ENCODE measurements around the gene BACE1-AS. TPM values are rescaled to one million over a fixed set of nuclear protein-coding genes. Genes with fewer than 3 reads are reported as not detected.

BACE1-AS gene
- total RNA-seq, 1 donor from 2014 or later: 7.0 TPM

DNA sequence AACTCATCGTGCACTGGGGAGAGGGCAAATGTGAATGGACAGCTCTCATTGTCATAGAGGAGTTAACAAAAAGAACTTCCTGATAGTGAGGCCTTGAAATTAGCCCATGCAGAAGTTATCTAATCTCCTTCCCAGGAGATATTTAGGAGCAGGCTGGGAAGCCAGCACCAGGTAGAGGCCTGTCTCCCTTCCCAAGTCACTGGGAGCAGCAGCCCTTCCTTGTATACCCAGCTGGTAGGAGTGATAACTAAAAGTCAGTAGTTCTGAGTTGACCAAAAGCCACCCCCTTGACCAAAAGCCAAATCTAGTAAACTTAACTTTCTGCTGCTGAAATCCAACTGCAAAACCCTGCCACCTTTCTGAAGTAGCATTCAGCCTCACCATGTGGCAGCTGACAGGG is 1.4 kb upstream of the BACE1-AS start:
- intact Hi-C loops (cut with micrococcal nuclease): no loop called here

DNA sequence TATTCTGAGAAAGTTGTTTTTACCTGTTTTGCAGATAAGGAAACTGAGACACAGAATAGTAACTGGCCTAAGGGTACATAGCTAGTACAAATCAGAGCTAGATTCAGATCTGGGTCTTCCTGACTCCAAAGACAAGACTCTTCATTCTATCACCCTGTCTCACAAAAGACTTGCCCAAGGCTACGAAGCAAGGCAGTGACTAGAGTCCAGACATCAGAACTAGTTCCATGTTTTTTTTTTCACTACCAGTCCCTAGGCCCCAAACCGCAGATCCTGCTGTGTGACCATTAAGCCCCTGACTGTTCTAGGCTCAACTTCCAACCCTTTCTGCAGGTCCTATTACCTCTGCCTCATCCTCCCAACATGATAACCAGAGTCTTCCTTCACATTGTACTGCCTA is 1.5 kb downstream of the BACE1-AS start:
- intact Hi-C loops (cut with micrococcal nuclease): no loop called here

DNA sequence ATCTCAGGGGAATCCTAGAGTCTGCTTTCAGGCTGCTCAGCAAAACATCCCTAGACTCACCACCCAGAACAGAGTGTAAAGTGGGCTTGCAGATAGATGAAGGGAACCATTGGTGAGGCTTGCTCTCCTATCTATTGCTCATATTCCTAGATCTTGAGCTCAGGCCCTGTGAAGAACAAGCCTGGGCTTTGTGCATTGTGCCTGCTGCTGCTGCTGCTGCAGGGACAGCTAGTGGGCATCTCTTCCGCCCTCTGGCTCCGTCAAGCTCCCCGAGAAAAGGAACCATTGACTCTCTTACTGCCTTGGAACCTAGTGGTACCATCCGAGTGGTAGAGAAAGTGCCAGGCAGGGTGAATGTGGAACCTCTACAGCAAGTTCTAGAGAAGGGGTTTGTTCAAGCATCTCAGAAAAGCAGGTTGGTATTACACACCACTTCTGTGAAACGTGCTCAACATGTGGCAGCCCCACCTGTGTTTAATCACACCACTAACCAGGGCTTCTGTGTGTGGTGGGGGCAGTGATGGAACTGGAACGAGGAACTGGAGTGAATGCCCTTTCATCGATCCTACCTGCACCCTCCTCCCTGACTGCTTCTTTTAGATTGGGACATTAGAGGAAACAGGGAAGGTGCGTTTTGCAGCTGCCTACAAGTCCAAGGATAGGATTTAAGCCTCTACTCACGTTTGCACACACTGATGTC is 4.4 kb downstream of the BACE1-AS start:
- intact Hi-C loops (cut with micrococcal nuclease): no loop called here

DNA sequence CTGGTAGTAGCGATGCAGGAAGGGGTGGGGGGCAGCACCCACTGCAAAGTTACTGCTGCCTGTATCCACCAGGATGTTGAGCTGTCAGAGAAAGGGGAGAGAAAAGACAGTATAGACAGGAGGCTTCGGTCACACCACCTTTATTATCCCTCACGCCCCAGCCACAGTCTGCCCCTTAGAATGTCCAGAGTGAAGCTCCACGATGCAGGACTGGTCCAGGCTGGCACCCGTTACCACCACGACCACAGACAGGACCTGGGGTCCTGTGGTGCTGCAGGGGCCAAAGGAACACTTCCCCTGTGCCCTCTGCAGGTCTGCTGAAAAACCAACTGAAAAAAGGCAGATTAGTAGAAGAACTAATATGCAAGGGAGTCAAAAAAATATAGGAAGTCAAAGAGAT is 5.7 kb downstream of the BACE1-AS start:
- intact Hi-C loops (cut with micrococcal nuclease): no loop called here

DNA sequence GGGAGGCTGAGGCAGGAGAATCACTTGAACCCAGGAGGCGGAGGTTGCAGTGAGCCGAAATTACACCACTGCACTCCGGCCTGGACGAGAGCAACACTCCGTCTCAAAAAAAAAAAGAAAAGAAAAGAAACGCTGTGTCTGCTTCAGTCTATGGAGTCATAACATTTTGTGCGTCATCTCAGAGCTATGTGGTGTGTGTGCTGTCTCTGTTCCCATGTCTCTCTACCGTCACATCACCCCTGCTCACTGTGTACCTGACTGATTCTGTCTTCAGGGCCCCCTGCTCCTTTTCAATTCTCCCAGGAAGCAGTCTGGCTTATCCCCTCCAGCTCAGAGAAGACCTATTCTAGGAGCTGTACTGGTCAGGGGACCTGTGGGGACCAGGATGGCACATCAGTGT is 7.0 kb downstream of the BACE1-AS start:
- intact Hi-C loops (cut with micrococcal nuclease): no loop called here

DNA sequence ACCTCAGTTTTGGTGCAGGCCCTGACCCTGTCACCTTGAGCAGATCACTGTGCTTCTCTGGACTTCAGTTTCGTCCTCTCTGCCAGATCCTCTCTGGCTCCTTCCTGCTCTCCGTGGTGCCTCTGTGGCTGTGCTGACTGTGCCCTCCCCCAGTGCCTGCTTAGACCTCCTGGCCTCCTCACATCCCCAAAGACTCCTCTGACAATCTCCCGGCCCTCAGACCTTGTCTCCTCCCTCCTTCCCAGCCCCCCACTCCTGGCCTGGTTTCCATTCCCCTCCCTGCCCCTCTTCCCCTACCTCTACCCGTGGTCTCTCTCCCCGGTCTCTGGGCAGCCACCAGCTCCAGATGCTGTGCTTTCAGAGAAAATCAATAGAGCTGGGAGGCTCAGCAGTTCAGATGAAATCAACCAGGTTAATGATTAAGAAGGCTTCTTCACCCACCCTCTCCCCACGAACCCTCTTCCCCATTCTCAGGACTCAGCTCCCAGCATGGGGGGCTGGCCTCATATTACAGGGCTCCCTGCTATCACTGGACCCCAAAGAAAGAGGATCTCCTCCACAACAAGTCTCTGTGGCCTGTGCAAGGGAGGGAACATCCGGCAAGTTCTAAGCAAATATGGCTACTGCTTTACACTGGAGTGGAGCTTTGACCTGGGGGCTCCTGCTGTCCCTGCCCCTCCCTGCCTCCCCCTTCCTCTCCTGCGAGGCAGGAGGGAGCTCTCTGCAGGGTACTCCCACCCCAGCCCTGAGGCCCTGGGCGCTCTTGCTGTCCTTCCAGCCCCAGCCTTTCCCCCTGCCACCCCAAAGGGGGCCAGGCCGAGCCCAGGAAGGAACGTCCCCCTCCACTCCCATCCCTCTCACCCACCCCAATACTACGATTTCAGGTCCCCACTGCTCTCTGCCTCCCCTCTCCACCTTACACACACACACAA is 8.5 kb downstream of the BACE1-AS start:
- intact Hi-C loops (cut with micrococcal nuclease): no loop called here

DNA sequence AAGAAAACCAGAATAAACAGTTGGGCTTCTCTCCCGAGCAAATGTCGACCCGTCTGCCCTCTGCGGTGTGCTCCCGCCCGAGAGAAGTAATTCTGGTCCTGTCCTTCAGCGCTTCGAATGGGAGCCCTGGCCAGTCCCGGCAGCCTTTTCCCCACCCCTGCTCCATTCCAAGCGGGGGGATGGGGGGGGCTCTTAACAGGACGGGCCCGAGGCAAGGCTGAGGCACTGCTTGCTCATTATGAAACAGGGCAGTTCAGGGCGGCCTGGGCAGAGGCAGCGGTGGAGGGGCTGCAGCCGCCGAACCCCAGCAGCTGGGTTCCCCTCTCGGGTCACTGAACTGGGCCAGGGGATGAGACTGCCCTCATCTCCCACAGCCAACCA is 9.1 kb downstream of the BACE1-AS start:
- intact Hi-C loops (cut with micrococcal nuclease): no loop called here

DNA sequence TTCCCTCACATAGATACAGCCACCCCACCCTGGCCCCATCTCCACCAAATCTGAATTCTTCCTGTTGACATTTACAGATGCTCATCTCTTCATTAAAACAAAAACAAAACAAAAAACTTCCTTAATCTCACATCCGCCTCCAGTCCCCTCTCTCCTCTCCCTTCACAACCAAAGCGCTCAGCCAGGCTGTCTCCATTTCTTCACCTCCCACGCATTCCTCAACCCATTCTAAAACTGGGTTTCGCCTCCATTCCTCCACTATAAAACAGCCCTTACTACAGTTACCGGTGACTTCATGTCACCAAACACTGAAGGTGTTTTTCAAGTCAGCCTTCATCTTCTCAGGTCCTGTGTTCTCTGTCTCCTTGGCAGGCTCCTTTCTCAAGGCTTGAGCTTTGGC is 9.6 kb downstream of the BACE1-AS start:
- intact Hi-C loops (cut with micrococcal nuclease): no loop called here

DNA sequence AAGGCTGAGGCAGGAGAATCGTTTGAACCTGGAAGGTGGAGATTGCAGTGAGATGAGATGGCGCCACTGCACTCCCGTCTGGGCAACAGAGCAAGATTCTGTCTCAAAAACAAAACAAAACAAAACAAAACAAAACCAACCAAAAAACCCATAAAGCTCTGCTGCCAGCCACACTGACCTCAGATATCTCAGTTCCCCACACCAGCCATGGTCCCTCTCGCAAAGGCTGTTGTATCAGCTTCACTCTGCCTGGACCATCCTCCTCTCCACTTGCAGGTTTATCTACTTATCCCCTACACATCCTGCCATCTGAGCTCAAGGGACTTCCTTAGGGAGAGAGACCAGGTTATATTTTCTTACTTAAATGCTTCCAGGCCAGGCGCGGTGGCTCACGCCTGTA is 11.1 kb downstream of the BACE1-AS start:
- intact Hi-C loops (cut with micrococcal nuclease): no loop called here

DNA sequence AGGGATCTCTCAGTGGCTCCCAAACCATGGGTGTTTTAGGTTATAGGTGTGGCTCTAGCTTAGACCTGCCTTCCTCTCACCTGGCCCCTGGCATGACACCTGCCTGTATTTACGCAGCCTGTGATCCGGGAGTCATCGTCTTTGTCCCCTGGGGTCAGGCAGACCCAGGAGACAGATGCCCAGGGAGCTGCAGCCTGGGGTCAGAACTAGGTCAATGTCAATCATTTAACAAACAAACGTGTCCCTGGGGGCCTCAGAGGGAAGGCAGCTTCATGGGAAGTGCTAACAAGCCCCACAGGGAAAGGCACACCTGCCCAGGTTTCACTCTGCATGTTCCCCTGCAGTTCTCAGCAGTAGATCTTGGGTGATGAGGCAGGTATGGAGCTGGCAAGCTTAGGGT is 12.0 kb downstream of the BACE1-AS start:
- intact Hi-C loops (cut with micrococcal nuclease): no loop called here

DNA sequence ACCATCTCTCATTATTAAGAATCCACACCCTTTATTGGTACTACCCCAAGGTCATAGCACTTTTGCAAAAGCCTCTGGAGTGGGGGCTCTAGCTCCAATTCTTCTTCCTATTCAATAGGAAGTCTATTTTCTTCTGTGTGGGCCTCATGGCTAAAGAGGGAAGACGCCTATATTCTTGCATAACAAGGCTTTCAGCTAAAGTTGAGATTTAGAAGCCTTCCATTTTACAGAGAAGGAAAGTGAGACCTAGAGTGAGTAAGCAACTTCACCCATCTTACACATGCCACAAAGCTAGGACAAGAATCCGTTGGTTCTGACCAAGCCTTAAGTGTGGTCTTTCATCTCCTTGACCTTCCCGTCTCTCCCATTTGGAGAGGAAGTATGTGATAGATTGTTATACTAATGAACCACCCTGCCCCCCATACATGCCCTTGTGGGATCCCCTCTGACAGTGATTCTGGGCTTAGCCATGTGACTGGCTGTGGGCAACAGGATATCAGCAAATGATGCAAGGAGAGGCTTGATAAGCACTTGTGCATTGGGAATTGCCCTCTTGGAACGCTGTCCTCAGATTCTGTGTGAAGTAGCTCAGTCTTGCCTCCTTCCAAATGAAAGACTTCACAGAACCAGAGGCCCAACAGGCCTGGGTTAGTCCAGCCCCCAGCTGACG is 12.6 kb downstream of the BACE1-AS start:
- intact Hi-C loops (cut with micrococcal nuclease): no loop called here

DNA sequence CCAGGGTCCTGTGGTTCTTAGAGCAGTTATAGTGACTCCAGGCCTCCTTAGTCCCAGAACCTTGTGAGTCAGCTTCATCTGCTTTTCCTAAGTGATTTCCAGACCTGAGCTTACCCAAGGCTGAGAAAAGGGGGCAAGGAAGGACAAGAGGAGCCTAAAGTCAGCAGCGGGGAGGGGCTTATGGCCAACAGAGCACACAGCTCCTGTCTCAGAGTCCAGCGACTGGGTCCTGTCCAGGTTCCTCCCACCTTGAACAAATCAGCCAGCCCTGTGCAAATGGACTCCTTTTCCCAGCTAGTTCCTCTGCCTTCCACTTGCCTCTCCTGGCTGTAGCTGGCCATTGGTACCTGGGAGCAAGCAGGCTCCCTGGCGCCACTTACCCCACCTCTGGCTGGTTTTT is 14.0 kb downstream of the BACE1-AS start:
- intact Hi-C loops (cut with micrococcal nuclease): no loop called here

DNA sequence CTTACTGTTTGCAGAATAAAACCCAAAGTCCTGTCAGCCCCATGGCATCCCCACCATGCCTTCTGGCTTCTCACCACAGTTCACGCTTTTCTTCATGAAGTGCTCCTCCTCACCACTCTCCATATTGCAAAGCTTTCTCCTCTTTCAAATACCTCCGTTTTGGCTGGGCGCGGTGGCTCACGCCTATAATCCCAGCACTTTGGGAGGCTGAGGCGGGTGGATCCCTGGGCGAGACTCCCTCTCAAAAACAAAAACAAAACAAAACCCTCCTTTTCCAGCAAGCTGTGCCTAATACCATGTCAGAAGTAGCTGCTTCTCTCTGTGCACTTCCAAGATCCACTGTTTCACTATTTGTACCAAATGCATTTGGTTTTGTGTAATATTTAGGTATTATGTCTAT is 18.2 kb downstream of the BACE1-AS start:
- intact Hi-C loops (cut with micrococcal nuclease): no loop called here

DNA sequence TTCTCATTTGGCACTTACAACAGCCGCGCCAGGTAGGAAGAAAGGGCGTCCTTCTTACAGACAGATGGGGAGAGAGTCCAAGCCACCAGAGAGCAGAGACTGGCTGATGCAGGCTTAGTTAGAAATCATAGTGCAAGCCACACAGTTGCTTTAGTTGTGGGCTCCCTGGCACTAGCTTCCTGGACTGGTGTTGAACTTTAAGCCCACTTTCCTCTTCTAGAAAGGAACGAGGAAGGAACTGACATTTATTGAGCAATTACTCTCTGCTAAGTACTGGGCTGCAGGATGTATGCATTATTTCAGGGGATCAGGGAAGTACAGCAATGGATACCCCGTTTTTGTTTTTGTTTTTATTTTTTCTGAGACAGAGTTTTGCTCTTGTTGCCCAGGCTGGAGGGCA is 21.9 kb downstream of the BACE1-AS start:
- intact Hi-C loops (cut with micrococcal nuclease): no loop called here

DNA sequence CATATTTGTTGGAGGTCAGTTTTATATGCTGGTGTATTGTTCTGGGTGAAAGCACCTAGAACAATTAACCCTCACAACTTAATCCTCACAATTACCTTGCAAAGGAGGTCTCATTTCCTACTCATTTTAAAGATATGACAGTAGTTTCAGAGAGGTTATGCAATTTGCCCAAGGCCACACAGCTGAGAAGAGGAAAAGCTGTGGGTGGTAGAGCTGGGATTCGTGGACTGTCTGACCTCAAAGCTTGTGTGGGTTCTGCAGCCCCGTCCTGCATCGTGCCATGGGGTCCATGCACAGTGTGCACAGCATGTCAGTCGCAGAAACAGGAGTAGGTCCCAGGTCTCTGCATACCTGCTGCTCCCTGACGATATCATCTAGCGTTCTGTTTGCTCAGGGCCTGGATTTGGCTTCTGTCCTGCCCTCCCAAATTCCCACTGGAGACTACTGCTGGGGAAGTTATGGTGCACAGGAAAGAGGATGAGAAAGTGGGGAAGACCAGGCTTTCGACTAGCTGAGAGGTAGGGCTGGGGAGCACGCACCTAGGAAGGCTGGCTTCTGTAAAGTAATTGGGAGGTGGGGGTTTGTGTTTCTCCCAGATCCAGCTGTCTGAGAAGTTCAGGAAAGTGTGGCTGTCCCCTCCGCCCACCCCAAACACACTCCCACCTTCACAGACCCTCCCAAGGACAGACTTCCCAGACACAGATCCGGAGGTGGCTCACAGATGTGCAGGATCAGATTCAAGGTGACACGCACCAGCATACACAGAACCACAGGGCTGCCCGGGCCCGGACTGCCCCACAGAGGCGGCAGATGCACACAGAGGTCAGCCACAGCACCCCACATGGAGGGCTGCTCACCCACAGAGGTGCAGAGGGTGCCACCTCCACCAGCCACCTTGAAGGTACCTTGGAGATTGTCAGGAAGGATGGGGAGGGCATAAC is 23.0 kb downstream of the BACE1-AS start:
- intact Hi-C loops (cut with micrococcal nuclease): no loop called here

DNA sequence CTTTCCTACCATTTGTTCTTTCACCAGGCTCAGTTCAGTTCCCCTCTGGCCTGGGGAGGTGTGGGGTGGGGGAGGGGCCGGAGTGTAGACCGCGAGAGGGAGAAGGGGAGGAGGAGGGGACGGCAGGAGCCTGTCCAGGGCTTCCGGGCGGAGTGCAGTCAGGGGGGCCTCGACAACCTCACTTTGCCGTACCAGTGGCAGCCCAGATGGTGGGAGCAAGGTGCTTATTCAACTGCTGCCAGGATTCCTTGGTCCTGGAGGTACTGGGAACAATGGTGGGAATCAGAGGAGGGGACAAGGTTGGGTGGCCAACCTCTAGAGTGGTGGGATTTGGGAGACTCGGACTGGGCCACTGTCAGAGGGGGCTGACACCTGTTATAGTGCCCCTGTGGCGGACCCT is 23.7 kb downstream of the BACE1-AS start:
- intact Hi-C loops (cut with micrococcal nuclease): no loop called here

DNA sequence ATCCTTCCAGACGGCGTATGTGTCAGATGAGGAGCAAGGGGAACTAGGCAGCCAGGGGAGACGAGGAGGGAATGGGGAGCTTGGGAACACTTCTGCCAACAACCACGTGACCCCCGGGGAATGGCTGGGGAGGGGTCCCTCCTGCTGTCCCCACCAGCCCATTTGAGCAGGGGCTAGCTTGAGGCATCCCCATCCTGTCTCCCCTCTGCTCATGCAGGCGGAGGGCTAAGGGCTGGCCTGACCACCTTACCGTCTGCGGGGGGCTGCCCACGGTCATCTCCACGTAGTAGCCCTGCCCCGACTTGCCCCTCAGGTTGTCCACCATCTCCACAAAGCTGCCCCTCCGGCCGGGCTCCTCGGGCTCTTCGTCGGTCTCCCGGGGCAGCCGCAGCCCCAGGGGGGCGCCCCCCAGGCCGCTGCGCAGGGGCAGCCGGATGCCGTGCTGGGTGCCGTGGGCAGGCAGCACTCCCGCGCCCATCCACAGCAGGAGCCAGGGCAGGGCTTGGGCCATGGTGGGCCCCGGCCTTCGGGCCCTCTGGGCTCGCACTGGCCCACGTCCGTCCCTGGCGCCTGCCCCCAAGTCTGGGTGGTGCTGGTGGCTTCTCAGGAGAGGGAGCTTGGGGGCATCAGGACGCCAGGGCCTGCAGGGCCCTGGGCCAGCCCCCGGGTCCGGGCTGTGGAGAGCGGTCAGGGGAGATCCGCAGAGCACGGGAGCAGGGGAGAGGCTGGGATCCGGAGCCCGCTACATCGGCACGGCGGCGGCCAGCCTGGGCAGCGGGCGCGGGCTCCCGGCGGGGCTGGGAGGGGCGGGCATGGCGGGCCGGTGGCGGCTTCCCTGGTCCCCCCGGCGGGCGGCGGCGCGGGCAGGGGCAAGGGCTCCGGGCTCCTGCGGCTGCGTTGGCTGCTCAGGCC is 24.4 kb downstream of the BACE1-AS start:
- intact Hi-C loops (cut with micrococcal nuclease): no loop called here

DNA sequence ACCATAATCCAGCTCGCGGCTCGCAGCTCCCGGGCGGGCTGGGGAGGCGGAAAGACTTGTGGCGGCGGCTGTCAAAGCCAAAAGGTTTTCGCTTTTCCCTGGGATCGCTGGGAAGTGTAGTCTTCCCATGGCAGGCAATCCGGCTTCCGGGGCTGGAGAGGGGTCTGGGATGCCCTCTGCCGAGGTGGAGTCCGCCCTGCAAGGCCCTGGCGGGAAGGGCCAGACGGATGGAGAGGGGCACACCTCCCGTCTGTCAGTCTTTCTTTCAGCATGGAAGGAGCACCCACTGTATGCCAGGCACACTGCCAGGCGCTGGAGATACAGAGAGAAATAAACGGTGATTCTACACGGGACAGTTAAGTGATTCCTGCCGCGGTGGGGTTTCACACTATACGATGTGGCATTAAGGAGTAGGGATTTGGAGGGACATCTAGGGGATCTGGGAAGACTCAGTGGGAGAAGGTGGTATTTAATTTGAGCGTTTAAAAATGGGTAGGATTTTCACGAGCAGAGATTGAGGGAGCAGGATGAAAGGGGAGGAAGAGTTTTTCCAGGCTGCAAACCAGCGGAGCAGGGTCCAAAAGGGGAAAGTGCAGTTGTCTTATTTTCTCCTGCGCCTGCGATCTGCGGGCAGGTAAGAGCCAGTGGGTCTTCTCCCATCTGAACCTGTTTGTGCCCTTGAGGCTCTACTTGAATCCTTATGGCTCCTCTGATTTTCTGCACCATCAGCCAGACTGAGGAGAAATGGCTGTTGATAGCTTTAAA is 25.2 kb downstream of the BACE1-AS start, which contains the start of gene BACE1:
BACE1 (minus strand) TSS at position 60 of the 765 bp plus-strand sequence. CDS start 461 bp downstream, outside the sequence.
- intact Hi-C loops (cut with micrococcal nuclease): no loop called here

DNA sequence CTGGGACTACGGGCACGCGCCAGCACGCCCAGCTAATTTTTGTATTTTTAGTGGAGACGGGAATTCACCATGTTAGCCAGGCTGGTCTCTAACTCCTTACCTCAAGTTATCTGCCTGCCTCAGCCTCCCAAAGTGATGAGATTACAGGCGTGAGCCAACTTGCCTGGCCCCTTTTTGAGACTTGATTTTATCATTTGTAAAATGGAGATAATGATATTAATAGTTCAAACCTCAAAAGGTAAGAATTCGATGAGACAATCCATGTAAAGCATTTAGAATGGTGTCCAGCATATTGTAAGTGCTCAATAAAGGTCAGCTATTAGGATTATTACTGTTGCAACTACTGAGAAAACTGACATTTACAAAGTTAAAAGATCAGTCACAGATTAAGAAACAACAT is 27.6 kb downstream of the BACE1-AS start:
- intact Hi-C loops (cut with micrococcal nuclease): no loop called here
